Suprapubic skin (tissue), 4 donors: ENCODE data around the gene AKAP3. TPM values are rescaled to one million over a fixed set of nuclear protein-coding genes. Genes with fewer than 3 reads are reported as not detected.
A peak's percentile ranks its signal among the peaks of the same experiment; 100 is the strongest.

Source experiments
- DNase-seq, 2 donors: peaks; one replicate each; pipeline ENCODE4 v3.0.0-alpha.2; 2019; ENCODE audit warnings: low spot score in 2 of 2
- H3K27ac ChIP-seq: fragments of 200-600 bp; sonication (generic); one replicate; pipeline ENCODE4 v1.5.1; 2019
- H3K27me3 ChIP-seq: fragments of 200-600 bp; sonication (generic); one replicate; pipeline ENCODE4 v1.5.1; 2019
- H3K36me3 ChIP-seq: fragments of 200-600 bp; sonication (generic); one replicate; pipeline ENCODE4 v1.5.1; 2019
- H3K4me1 ChIP-seq: fragments of 200-600 bp; sonication (generic); one replicate; pipeline ENCODE4 v1.5.1; 2019
- H3K4me3 ChIP-seq: fragments of 200-600 bp; sonication (generic); one replicate; pipeline ENCODE4 v1.5.1; 2019; ENCODE audit warnings: mild to moderate bottlenecking
- H3K9me3 ChIP-seq: fragments of 200-600 bp; sonication (generic); one replicate; pipeline ENCODE4 v1.5.1; 2019
- CTCF ChIP-seq, 2 donors: fragments of 200-600 bp in 1 of 2; fragments of 450-650 bp in 1 of 2; sonication (generic) in 1 of 2; IDR thresholded peaks; one replicate each; pipeline ENCODE4 v1.5.1; 2016 to 2019; ENCODE audit warnings: antibody characterized with exemption in 2 of 2, mild to moderate bottlenecking in 1 of 2, moderate library complexity in 1 of 2
- EP300 ChIP-seq: sonication (generic); formaldehyde crosslinking; IDR thresholded peaks from one replicate; pipeline ENCODE4 v1.6.1; 2017; ENCODE audit warnings: antibody characterized with exemption
- POLR2A ChIP-seq, 2 donors: fragments of 450-650 bp; IDR thresholded peaks; one replicate each; pipeline ENCODE4 v1.6.1; 2017; ENCODE audit warnings: antibody characterized with exemption in 2 of 2, mild to moderate bottlenecking in 2 of 2, moderate library complexity in 2 of 2
- POLR2AphosphoS5 ChIP-seq, 3 donors: sonication (generic); formaldehyde crosslinking; IDR thresholded peaks; one replicate each; pipeline ENCODE4 v1.6.1; 2017; ENCODE audit warnings: antibody characterized with exemption in 3 of 3
- WGBS: methylation state at CpG from one replicate; pipeline ENCODE4 v1.1.5; 2018; 5-methylcytosine and 5-hydroxymethylcytosine counted together
- total RNA-seq, 4 donors: library from RNA; depleted of rRNA; stranded (reverse); fragments of >200 nt; gene quantifications; one replicate each; pipeline ENCODE4 v1.1.0, GENCODE V29; 2016

The AKAP3 gene
- total RNA-seq, 4 donors from 2014 or later: 1.2 to 1.9 (median 1.5) TPM

GRCh38 chr12:4679711-4680110 is 30.9 kb upstream of the AKAP3 start:
- H3K36me3 ChIP-seq: peaks cover 28% of the 10 kb centered on the region
- H3K9me3 ChIP-seq: no peaks in the 10 kb centered on the region
- no peak for TF ChIP-seq POLR2AphosphoS5 (IDR thresholded peaks at IDR 0.05)
- TF ChIP-seq POLR2A (IDR thresholded peaks at IDR 0.05): no peak
- TF ChIP-seq EP300: no peak
- no peaks in the 10 kb centered on the region for H3K4me1 ChIP-seq
- no peaks in the 10 kb centered on the region for H3K27me3 ChIP-seq
- WGBS: 93% methylated on average over 2 of the region's 2 CpGs
- no peak overlapping the region for H3K27ac ChIP-seq
- no peak overlapping the region for H3K4me3 ChIP-seq
- DNase-seq: no peak

- Histone ChIP-seq H3K27ac (no peak overlapping the region), H3K9me3 (no peaks in the 10 kb centered on the region), H3K4me3 (no peak overlapping the region), H3K36me3 (peaks cover 98% of the 10 kb centered on the region), H3K4me1 (no peaks in the 10 kb centered on the region), H3K27me3 (no peaks in the 10 kb centered on the region)
- 99% methylated on average over 3 of the region's 3 CpGs for whole genome bisulfite sequencing
- no peak for DNase-seq
- TF ChIP-seq POLR2AphosphoS5 (IDR thresholded peaks at IDR 0.05): no peak
- no peak for TF ChIP-seq EP300
- TF ChIP-seq POLR2A (IDR thresholded peaks at IDR 0.05): no peak
- TF ChIP-seq CTCF (IDR thresholded peaks at IDR 0.05): no peak
These were observed 16.4 kb upstream of the AKAP3 start for GRCh38 chr12:4665236-4665635.

DNA sequence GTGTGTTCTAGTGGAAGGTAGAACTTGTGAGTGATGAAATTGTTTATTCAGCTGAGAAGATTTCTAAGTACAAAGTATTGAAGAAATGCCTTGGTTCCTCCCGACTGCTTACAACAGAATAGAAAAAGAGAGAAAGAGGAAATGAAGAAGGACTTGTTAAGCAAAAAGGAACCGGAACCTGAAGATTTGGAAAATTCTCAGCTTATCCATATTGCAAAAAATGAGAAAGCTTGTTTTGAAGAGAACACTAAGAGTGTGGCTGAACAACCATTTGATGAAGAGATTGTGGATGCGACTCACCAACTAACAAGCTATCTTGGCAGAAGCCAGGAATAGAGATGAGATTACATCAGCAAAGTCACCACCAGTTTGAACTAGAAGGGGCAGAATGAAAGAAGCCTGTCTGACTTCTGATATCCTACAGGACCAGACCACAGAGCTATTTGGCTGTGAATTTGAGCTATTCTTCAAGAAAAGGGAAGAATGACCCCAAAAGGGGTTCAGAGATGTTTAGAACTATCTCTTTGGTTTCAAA is 15.2 kb upstream of the AKAP3 start:
- TF ChIP-seq CTCF (IDR thresholded peaks at IDR 0.05): no peak
- no peak for TF ChIP-seq EP300
- no peak for TF ChIP-seq POLR2AphosphoS5 (IDR thresholded peaks at IDR 0.05)
- no peak for TF ChIP-seq POLR2A (IDR thresholded peaks at IDR 0.05)
- WGBS: 42% methylated on average over 3 of the region's 3 CpGs
- Histone ChIP-seq H3K27me3 (no peaks in the 10 kb centered on the region), H3K9me3 (no peaks in the 10 kb centered on the region), H3K4me3 (no peak overlapping the region), H3K27ac (no peak overlapping the region), H3K4me1 (no peaks in the 10 kb centered on the region), H3K36me3 (peaks cover 98% of the 10 kb centered on the region)
- DNase-seq: no peak

- no peak for TF ChIP-seq POLR2A (IDR thresholded peaks at IDR 0.05)
- TF ChIP-seq POLR2AphosphoS5 (IDR thresholded peaks at IDR 0.05): no peak
- no peak for TF ChIP-seq CTCF (IDR thresholded peaks at IDR 0.05)
- TF ChIP-seq EP300: no peak
- no peaks in the 10 kb centered on the region for H3K9me3 ChIP-seq
- no peak for DNase-seq
- peaks cover 41% of the 10 kb centered on the region for H3K36me3 ChIP-seq
- 75% methylated on average over 2 of the region's 2 CpGs for WGBS
- no peak overlapping the region for H3K4me3 ChIP-seq
- no peak overlapping the region for H3K27ac ChIP-seq
- no peaks in the 10 kb centered on the region for H3K27me3 ChIP-seq
- H3K4me1 ChIP-seq: peaks cover 23% of the 10 kb centered on the region
These were observed 4.8 kb upstream of the AKAP3 start for GRCh38 chr12:4653691-4654090.

- Histone ChIP-seq H3K4me1 (peaks cover 24% of the 10 kb centered on the region), H3K36me3 (peaks cover 37% of the 10 kb centered on the region), H3K4me3 (no peak overlapping the region), H3K27me3 (no peaks in the 10 kb centered on the region), H3K27ac (no peak overlapping the region), H3K9me3 (no peaks in the 10 kb centered on the region)
- no peak for DNase-seq
- TF ChIP-seq POLR2AphosphoS5 (IDR thresholded peaks at IDR 0.05) (no peak), CTCF (IDR thresholded peaks at IDR 0.05) (no peak), POLR2A (IDR thresholded peaks at IDR 0.05) (no peak), EP300 (no peak)
These were observed 4.4 kb upstream of the AKAP3 start for GRCh38 chr12:4653257-4653656.

- peaks cover 31% of the 10 kb centered on the region for H3K4me1 ChIP-seq
- peak overlapping the region; percentile 88 for H3K4me3 ChIP-seq
- DNase-seq: no peak
- 0% methylated on average over 6 of the region's 6 CpGs for WGBS
- TF ChIP-seq POLR2AphosphoS5 (IDR thresholded peaks at IDR 0.05) (no peak), EP300 (no peak), CTCF (IDR thresholded peaks at IDR 0.05) (no peak), POLR2A (IDR thresholded peaks at IDR 0.05) (no peak)
- H3K36me3 ChIP-seq: no peaks in the 10 kb centered on the region
- H3K9me3 ChIP-seq: no peaks in the 10 kb centered on the region
- H3K27ac ChIP-seq: peak overlapping the region; percentile 91
- no peaks in the 10 kb centered on the region for H3K27me3 ChIP-seq
These were observed 459 bp upstream of the AKAP3 start for GRCh38 chr12:4649358-4649661.
